GM23338 (cell line): ENCODE results near the gene SRRT. TPM values are rescaled to one million over a fixed set of nuclear protein-coding genes. Genes with fewer than 3 reads are reported as not detected.

Source experiments
- ATAC-seq: fragments of 200-7000 bp; cut with Tn5 transposase; 3 replicates; pipeline ENCODE4 v1.9.1; 2020
- DNase-seq: peaks from one replicate; pipeline ENCODE4 v3.0.0-alpha.2; 2015; ENCODE audit warnings: low spot score
- H2AFZ ChIP-seq: fragments of 200-600 bp; sonication (generic); 2 replicates; pipeline ENCODE4 v1.8.0; 2016; ENCODE audit warnings: antibody characterized with exemption, mild to moderate bottlenecking, moderate library complexity
- H3F3A ChIP-seq: fragments of 200-600 bp; sonication (generic); replicated peaks from 2 replicates; pipeline ENCODE4 v1.8.0; 2017; ENCODE audit warnings: antibody characterized with exemption, mixed run types, low read depth
- H3K27ac ChIP-seq: fragments of 200-600 bp; sonication (generic); 2 replicates; pipeline ENCODE4 v1.6.1; 2016; ENCODE audit warnings: low read depth
- H3K27me3 ChIP-seq: fragments of 200-600 bp; sonication (generic); 2 replicates; pipeline ENCODE4 v1.8.0; 2016; ENCODE audit warnings: mild to moderate bottlenecking, mixed run types, moderate library complexity; ENCODE audit not compliant: insufficient read depth
- H3K36me3 ChIP-seq: fragments of 200-600 bp; sonication (generic); 2 replicates; pipeline ENCODE4 v1.8.0; 2016; ENCODE audit warnings: mild to moderate bottlenecking; ENCODE audit not compliant: insufficient read depth
- H3K4me1 ChIP-seq: fragments of 200-600 bp; sonication (generic); 2 replicates; pipeline ENCODE4 v1.8.0; 2016; ENCODE audit warnings: mild to moderate bottlenecking, moderate library complexity; ENCODE audit not compliant: insufficient read depth
- H3K4me2 ChIP-seq: fragments of 200-600 bp; sonication (generic); 2 replicates; pipeline ENCODE4 v1.7.1; 2017; ENCODE audit warnings: mixed run types
- H3K4me3 ChIP-seq: fragments of 200-600 bp; sonication (generic); 2 replicates; pipeline ENCODE4 v1.6.1; 2016; ENCODE audit warnings: mixed run types
- H3K79me2 ChIP-seq: fragments of 200-600 bp; sonication (generic); replicated peaks from 2 replicates; pipeline ENCODE4 v1.8.0; 2017; ENCODE audit warnings: mild to moderate bottlenecking; ENCODE audit not compliant: insufficient read depth
- H3K9me2 ChIP-seq: fragments of 200-600 bp; sonication (generic); 2 replicates; pipeline ENCODE4 v1.8.0; 2017; ENCODE audit not compliant: insufficient read depth
- H4K20me1 ChIP-seq: fragments of 200-600 bp; sonication (generic); replicated peaks from 2 replicates; pipeline ENCODE4 v1.8.0; 2017; ENCODE audit warnings: mild to moderate bottlenecking; ENCODE audit not compliant: insufficient read depth
- H3K27ac Mint-ChIP-seq: 2 replicates; pipeline ENCODE4 v1.8.0; 2020; ENCODE audit warnings: inconsistent platforms, mild to moderate bottlenecking, moderate library complexity, mixed read lengths
- H3K27me3 Mint-ChIP-seq: 3 replicates; pipeline ENCODE4 v1.8.0; 2022; ENCODE audit warnings: low read depth, mild to moderate bottlenecking, moderate library complexity, mixed read lengths, inconsistent platforms; ENCODE audit not compliant: insufficient read depth, poor library complexity
- H3K36me3 Mint-ChIP-seq: 3 replicates; pipeline ENCODE4 v1.8.0; 2021; ENCODE audit warnings: low read depth, mild to moderate bottlenecking, inconsistent platforms, moderate library complexity, mixed read lengths
- H3K4me1 Mint-ChIP-seq: 3 replicates; pipeline ENCODE4 v1.8.0; 2020; ENCODE audit warnings: mild to moderate bottlenecking, inconsistent platforms, mixed read lengths
- H3K4me3 Mint-ChIP-seq: 3 replicates; pipeline ENCODE4 v1.8.0; 2021; ENCODE audit warnings: moderate library complexity, mild to moderate bottlenecking, inconsistent platforms, mixed read lengths
- H3K9me3 Mint-ChIP-seq: 3 replicates; pipeline ENCODE4 v1.8.0; 2020; ENCODE audit warnings: moderate library complexity, mild to moderate bottlenecking, inconsistent platforms, mixed read lengths
- CREB1 ChIP-seq: fragments of 250-450 bp; sonication (Bioruptor Pico); IDR thresholded peaks from 2 replicates; pipeline ENCODE4 v1.5.0; 2020; ENCODE audit warnings: low read depth, mild to moderate bottlenecking, moderate library complexity
- CTCF ChIP-seq, 2 experiments: fragments of 200-600 bp in 1 of 2; sonication (generic) in 1 of 2; conservative IDR thresholded peaks; 2 replicates each; pipeline versions ENCODE4 v1.5.1 to v1.6.1; 2016 to 2017; ENCODE audit warnings: antibody characterized with exemption in 2 of 2, low read depth in 2 of 2, mild to moderate bottlenecking in 2 of 2, moderate library complexity in 1 of 2
- EZH2 ChIP-seq: fragments of 200-600 bp; sonication (generic); IDR thresholded peaks from one replicate; pipeline ENCODE4 v1.8.0; 2017; ENCODE audit warnings: antibody characterized with exemption, mild to moderate bottlenecking, low read depth; ENCODE audit not compliant: unreplicated experiment
- EZH2phosphoT487 ChIP-seq: fragments of 200-600 bp; sonication (generic); IDR thresholded peaks from one replicate; pipeline ENCODE4 v1.8.1; 2018; ENCODE audit warnings: antibody characterized with exemption; ENCODE audit not compliant: unreplicated experiment
- JUNB ChIP-seq: IDR thresholded peaks from one replicate; pipeline ENCODE4 v1.6.1; 2016; ENCODE audit warnings: antibody characterized with exemption; ENCODE audit not compliant: unreplicated experiment
- NANOG ChIP-seq: IDR thresholded peaks from 2 replicates; pipeline ENCODE4 v1.6.1; 2016; ENCODE audit warnings: antibody characterized with exemption, borderline replicate concordance
- POLR2AphosphoS5 ChIP-seq: IDR thresholded peaks from 2 replicates; pipeline ENCODE4 v1.6.1; 2016; ENCODE audit warnings: antibody characterized with exemption, low read depth
- STAT1 ChIP-seq: IDR thresholded peaks from one replicate; pipeline ENCODE4 v1.6.1; 2016; ENCODE audit warnings: antibody characterized with exemption; ENCODE audit not compliant: unreplicated experiment
- ZNF331 ChIP-seq: fragments of 250-450 bp; sonication (Bioruptor Pico); IDR thresholded peaks from 2 replicates; pipeline ENCODE4 v1.5.0; 2020; ENCODE audit warnings: low read depth, mild to moderate bottlenecking, moderate library complexity
- polyA plus RNA-seq: library from polyadenylated mRNA; unstranded; fragments of >200 nt; fragmentation: Nextera tagmentation; extraction: Ambion mirVana; gene quantifications from 2 replicates; pipeline ENCODE4 v1.2.1, GENCODE V29; 2016
- total RNA-seq: library from RNA; depleted of rRNA; stranded (reverse); fragments of >200 nt; shearing (Covaris generic); gene quantifications from 2 replicates; pipeline ENCODE4 v1.2.3, GENCODE V29; 2014
- TF ChIP-seq, protein P1 (sequence below): IDR thresholded peaks from one replicate; pipeline ENCODE4 v1.6.1; 2018; ENCODE audit warnings: antibody characterized with exemption; ENCODE audit not compliant: unreplicated experiment
- TF ChIP-seq, protein P2 (sequence below): IDR thresholded peaks from 2 replicates; pipeline ENCODE4 v1.6.1; 2016; ENCODE audit warnings: antibody characterized with exemption

The SRRT gene
- total and polyA plus RNA-seq, 2 experiments from 2014 or later, result 113 to 140 TPM

- Mint-ChIP-seq H3K4me1 (peaks cover 23% of the 10 kb centered on the region), H3K9me3 (peaks cover 2% of the 10 kb centered on the region; the same call in 1 of the 3 replicates), H3K27ac (no peak overlapping the region; the same call in 1 of the 2 replicates), H3K4me3 (no peak overlapping the region), H3K27me3 (peaks cover 27% of the 10 kb centered on the region), H3K36me3 (peaks cover 9% of the 10 kb centered on the region)
- TF ChIP-seq STAT1 (no peak), CTCF (conservative IDR thresholded peaks at IDR 0.05; ENCODE audit: low read depth in 2 of 2) (no peak), POLR2AphosphoS5 (no peak), NANOG (no peak)
- TF ChIP-seq, protein P1, sequence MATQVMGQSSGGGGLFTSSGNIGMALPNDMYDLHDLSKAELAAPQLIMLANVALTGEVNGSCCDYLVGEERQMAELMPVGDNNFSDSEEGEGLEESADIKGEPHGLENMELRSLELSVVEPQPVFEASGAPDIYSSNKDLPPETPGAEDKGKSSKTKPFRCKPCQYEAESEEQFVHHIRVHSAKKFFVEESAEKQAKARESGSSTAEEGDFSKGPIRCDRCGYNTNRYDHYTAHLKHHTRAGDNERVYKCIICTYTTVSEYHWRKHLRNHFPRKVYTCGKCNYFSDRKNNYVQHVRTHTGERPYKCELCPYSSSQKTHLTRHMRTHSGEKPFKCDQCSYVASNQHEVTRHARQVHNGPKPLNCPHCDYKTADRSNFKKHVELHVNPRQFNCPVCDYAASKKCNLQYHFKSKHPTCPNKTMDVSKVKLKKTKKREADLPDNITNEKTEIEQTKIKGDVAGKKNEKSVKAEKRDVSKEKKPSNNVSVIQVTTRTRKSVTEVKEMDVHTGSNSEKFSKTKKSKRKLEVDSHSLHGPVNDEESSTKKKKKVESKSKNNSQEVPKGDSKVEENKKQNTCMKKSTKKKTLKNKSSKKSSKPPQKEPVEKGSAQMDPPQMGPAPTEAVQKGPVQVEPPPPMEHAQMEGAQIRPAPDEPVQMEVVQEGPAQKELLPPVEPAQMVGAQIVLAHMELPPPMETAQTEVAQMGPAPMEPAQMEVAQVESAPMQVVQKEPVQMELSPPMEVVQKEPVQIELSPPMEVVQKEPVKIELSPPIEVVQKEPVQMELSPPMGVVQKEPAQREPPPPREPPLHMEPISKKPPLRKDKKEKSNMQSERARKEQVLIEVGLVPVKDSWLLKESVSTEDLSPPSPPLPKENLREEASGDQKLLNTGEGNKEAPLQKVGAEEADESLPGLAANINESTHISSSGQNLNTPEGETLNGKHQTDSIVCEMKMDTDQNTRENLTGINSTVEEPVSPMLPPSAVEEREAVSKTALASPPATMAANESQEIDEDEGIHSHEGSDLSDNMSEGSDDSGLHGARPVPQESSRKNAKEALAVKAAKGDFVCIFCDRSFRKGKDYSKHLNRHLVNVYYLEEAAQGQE, result no peak
- Histone ChIP-seq H3F3A (peaks cover 15% of the 10 kb centered on the region), H3K9me2 (no peaks in the 10 kb centered on the region), H3K36me3 (no peaks in the 10 kb centered on the region), H4K20me1 (no peaks in the 10 kb centered on the region), H3K4me2 (no peak overlapping the region), H3K27ac (no peak overlapping the region), H3K4me1 (peaks cover 18% of the 10 kb centered on the region), H2AFZ (no peak overlapping the region), H3K79me2 (peaks cover 26% of the 10 kb centered on the region), H3K27me3 (no peaks in the 10 kb centered on the region), H3K4me3 (no peak overlapping the region)
- ATAC-seq, result no peak
- no peak for DNase-seq
Measured at GRCh38 chr7:100832281-100832633, 42.6 kb upstream of the SRRT start.

DNA sequence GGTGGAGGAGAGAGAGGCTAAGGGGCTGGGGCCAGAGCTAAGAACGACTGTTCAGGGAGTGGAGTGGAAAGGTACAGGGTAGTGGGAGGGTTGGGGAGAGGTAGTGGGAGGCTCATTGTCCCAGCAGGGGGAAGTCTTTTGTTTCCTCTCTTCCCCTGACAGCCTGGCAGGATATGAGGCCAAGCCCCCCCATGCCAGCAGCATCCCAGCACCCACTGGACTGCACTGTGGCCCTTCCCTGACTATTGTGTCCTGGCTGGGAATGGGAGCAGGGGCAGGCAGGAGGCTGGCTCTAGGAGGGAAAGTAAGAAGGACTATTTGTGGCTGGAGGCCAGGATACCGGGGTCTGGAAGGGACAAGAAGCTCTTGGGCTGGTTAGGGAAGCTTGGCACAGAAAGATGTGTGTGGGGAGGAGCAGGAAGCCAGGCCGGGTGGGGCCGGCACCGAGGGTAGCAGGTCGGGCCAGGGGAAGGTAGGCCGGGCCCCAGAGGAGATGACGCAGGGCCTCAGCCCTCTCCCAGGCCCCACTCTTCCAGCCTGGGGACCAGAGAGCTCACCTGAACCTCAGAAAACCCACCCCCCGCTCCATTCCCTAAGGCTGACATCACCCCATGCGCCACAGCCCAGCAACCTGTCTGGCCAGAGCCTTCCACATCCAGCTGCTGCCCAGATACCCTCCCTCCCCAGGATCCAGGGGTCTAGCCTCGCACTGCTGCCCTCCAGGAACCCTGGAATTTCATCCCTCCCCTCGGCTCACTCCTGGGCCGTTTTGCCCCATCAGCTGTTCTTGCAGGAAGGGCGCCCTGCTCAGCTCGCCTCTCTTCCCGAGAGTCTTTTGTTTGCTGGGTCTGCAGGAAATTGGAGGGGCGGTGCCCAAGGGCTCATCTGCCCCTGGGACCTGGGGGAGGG is 38.7 kb upstream of the SRRT start:
- DNase-seq (peak; percentile 98), ATAC-seq (peak; percentile 78)
- Mint-ChIP-seq H3K27me3 (peaks cover 28% of the 10 kb centered on the region), H3K9me3 (peaks cover 2% of the 10 kb centered on the region; the same call in 1 of the 3 replicates), H3K4me3 (peak overlapping the region; percentile 76), H3K4me1 (peaks cover 23% of the 10 kb centered on the region), H3K27ac (peak overlapping the region; percentile 98), H3K36me3 (peaks cover 15% of the 10 kb centered on the region)
- H3K27ac ChIP-seq, result peak overlapping the region; percentile 100
- H3K4me1 ChIP-seq, result peaks cover 17% of the 10 kb centered on the region
- H3K27me3 ChIP-seq, result no peaks in the 10 kb centered on the region
- H2AFZ ChIP-seq, result no peak overlapping the region
- peaks cover 8% of the 10 kb centered on the region; the same call in 1 of the 2 replicates for H3K79me2 ChIP-seq
- no peaks in the 10 kb centered on the region for H3K36me3 ChIP-seq
- H3K9me2 ChIP-seq, result no peaks in the 10 kb centered on the region
- H3F3A ChIP-seq, result peaks cover 15% of the 10 kb centered on the region
- H3K4me2 ChIP-seq, result peak overlapping the region; percentile 83
- no peaks in the 10 kb centered on the region for H4K20me1 ChIP-seq
- peak overlapping the region; percentile 61 for H3K4me3 ChIP-seq
- TF ChIP-seq ZNF331 (CRISPR knock-in tag), result no peak
- TF ChIP-seq, protein P2, sequence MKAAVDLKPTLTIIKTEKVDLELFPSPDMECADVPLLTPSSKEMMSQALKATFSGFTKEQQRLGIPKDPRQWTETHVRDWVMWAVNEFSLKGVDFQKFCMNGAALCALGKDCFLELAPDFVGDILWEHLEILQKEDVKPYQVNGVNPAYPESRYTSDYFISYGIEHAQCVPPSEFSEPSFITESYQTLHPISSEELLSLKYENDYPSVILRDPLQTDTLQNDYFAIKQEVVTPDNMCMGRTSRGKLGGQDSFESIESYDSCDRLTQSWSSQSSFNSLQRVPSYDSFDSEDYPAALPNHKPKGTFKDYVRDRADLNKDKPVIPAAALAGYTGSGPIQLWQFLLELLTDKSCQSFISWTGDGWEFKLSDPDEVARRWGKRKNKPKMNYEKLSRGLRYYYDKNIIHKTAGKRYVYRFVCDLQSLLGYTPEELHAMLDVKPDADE, result peak; percentile 70; the same call in 1 of the 2 replicates
- no peak for TF ChIP-seq EZH2phosphoT487
- no peak for TF ChIP-seq JUNB
- TF ChIP-seq EZH2, result no peak
- TF ChIP-seq CREB1 (CRISPR knock-in tag), result peak; percentile 75
- no peak for TF ChIP-seq CTCF (conservative IDR thresholded peaks at IDR 0.05; ENCODE audit: low read depth in 2 of 2)
